Stimulated activated CD4-positive, alpha-beta T cell treated with anti-CD3 and anti-CD28 coated beads, TNF-alpha, amount 100 ng/mL, for 4 hours (primary cell): Measurements from ENCODE around the gene FAM241A.
"Not testable (repeated sequence)": the region's sequence is repeated elsewhere in the genome, so short reads cannot be mapped to it uniquely, and the experiment has no call there.

Source experiments
- DNase-seq, 3 experiments: peaks; one replicate each; pipeline ENCODE4 v3.0.0-alpha.2; 2020; ENCODE audit warnings: low read depth in 3 of 3

The FAM241A gene

GRCh38 chr4:112138538-112138937 lies 6.7 kb upstream of the FAM241A start:
- DNase-seq = no peak

- no peak for DNase-seq
These were observed 4.7 kb upstream of the FAM241A start for GRCh38 chr4:112140536-112140935.

- no peak for DNase-seq
These were observed 3.7 kb upstream of the FAM241A start for GRCh38 chr4:112141366-112142138.

- DNase-seq = no peak
These were observed 3.1 kb upstream of the FAM241A start for GRCh38 chr4:112142182-112142581.

- DNase-seq = no peak
These were observed 1.5 kb upstream of the FAM241A start for GRCh38 chr4:112143781-112144180.

GRCh38 chr4:112144546-112145325 lies 518 bp upstream of the FAM241A start:
- DNase-seq = no peak

GRCh38 chr4:112145790-112146501 lies 692 bp downstream of the FAM241A start:
- peak; percentile 57 to 63 (median 57) for DNase-seq

- no peak for DNase-seq
These were observed 1.2 kb downstream of the FAM241A start for GRCh38 chr4:112146502-112146813.

- DNase-seq = no peak
These were observed 2.4 kb downstream of the FAM241A start for GRCh38 chr4:112147697-112148096.

GRCh38 chr4:112150920-112151319 lies 5.7 kb downstream of the FAM241A start:
- DNase-seq = no peak

- DNase-seq = no peak
These were observed 7.3 kb downstream of the FAM241A start for GRCh38 chr4:112152521-112152920.

- DNase-seq = no peak
These were observed 8.0 kb downstream of the FAM241A start for GRCh38 chr4:112153211-112153791.

- DNase-seq = no peak
These were observed 10.9 kb downstream of the FAM241A start for GRCh38 chr4:112156112-112156511.

GRCh38 chr4:112156553-112156952 lies 11.3 kb downstream of the FAM241A start:
- DNase-seq = no peak

GRCh38 chr4:112163706-112164105 lies 18.5 kb downstream of the FAM241A start:
- not testable (repeated sequence) for DNase-seq

- DNase-seq = no peak
These were observed 22.5 kb downstream of the FAM241A start for GRCh38 chr4:112167794-112168193.

GRCh38 chr4:112168719-112169500 lies 23.7 kb downstream of the FAM241A start:
- no peak for DNase-seq

- DNase-seq = no peak
These were observed 25.3 kb downstream of the FAM241A start for GRCh38 chr4:112170451-112170993.

GRCh38 chr4:112171051-112171763 lies 26.0 kb downstream of the FAM241A start:
- not testable (repeated sequence) for DNase-seq

- no peak for DNase-seq
These were observed 26.9 kb downstream of the FAM241A start for GRCh38 chr4:112172180-112172579.
